Activated CD4-positive, alpha-beta T cell treated with anti-CD3 and anti-CD28 coated beads for 1 hour (primary cell): ENCODE results near the gene PHYHIPL.
"Not testable (repeated sequence)": the region's sequence is repeated elsewhere in the genome, so short reads cannot be mapped to it uniquely, and the experiment has no call there.

Experiments
- DNase-seq: peaks from one replicate; pipeline ENCODE4 v3.0.0-alpha.2; 2020

The PHYHIPL gene

DNA sequence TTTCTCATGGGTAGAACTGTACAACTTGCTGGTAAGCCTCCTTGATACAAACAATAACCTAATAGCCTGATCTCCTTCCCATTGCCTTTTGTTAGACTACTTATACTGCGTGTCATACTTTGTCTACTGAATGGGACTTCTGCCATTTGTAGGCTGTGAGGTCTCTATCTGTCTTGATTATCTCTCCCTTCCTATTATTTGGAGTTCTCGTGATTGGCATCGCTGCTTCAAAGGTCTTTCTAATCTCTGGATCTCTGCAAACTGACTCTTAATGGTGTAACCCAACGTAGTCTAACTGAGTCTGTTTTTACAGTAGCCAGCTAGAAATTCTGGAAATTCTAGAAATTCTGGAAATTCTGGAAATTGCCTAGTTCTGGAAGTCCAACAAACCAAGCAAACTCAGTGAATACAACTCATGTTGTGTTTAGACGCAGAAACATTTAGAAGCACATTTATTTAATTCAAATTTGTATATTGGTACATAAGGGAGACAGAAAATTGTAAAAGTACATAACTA is 29.8 kb downstream of the PHYHIPL start:
- no peak for DNase-seq

DNA sequence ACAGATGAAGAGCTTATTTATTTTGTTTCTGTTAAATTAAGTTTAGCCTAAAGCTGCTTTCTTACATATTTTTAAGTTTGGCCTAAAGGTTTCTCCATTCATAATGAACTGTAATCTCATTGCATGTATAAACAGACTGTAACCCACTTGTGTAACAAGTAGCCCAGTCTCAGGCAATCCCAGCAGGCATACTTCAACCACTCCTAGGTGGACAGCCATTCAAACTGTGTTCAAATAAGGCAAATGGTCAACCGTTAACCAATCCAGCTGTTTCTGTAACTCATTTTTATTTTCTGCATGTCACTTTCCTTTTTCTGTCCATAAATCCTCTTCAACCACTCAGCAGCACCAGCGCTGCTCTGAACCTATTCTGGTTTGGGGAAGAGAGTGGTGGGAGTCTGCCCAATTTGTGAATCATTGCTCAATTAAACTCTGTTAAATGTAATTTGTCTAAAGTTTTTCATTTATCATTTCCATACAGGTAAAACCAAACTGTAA is 35.9 kb downstream of the PHYHIPL start:
- no peak for DNase-seq

DNA sequence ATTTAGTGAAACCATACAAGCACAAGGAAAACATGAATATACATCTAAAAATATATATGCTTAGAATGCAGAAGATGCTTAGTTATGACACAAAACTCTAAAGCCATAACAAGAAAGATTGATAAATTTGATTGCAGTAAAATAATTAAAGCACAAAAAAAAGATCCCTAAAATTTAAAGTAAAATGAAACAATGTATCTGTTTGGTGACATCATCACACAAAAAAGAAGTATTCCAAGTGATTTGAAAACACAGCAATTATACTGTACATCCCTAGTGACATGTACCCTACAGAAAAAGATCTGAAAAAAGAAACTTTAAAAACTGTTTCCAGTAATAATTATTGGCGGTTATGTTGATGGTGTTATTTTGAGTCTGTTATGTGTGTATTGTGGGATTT is 37.7 kb downstream of the PHYHIPL start:
- no peak for DNase-seq

DNA sequence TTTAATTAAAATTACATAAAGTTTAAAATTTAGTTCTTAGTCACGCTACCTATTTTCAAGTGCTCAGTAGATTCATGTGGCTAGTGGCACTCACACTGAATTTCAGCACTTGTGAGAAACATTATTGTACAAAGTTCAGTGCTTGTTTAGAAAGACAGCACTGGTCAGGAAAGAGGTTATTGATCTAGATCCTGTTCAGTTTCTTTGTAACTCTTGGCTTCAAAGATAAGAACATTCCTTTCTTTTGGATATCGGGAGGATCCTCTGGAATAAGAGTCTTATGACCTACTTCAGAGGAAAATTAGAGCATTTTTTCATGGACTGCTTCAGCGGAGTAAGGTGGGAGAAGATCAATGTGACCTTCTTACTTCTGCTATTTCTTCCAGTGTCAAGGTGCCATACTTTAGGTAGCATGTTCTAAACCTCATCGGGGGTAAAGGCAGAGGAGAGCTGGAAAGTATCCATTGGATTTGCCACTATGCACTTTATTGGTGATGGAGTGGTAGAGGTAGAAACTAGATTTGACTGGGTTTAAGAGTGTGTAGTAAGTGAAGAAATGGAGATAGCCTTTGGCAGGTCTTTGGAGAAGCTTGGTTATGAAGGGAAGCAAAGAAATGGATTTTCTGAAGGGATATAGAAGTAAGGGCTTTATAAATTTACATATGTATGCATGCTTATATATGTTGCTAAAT is 39.9 kb downstream of the PHYHIPL start:
- DNase-seq: no peak

DNA sequence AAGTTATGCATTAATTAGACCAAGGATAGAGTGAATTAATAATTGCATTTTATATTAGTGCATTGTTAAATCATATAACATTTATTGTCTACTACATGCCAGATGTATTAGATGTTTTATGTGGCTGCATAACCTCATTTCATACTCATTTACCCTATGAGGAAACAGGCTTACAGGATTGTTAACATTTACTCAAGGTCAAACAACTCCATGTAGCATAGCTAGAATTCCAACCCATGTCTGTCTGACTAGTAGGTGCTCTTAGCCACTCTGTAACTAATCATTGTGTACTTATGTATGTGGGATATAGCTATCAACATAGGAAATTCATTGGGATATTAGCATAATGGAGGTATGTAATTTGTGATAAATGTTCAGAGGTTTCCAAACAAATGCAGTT is 46.3 kb downstream of the PHYHIPL start:
- no peak for DNase-seq

DNA sequence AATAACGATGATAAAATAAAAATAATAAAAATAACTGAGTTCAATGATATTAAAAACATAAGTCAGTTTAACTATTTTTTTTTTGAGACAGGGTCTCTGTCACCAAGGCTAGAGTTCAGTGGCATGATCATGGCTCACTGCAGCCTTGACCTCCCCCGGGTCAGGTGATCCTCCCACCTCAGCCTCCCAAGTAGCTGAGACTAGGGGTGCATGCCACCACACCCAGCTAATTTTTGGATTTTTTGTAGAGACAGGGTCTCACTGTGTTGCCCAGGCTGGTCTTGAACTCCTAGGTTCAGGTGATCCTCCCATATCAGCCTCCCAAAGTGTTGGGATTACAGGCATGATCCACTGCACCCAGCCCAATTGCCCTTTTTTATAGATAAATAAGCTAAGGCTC is 47.2 kb downstream of the PHYHIPL start:
- DNase-seq: not testable (repeated sequence)

DNA sequence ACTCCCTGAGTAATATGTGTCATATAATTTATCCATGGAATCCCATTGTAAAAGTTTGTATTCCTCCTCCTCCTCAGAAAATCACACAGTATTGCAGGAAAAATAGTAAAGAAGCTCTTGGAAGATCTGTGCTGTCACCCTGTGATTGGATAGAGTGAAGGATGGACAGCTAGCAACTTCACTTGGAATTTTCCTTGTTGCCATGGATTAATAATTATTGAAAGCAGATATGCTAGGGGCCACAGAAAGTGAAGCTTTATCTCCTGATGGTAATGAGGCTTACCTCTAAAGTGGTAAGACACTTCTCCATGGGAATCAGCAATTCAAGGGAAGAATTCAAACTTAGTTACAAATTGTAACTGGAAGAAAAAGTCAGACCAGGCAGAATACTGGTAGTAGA is 48.8 kb downstream of the PHYHIPL start:
- no peak for DNase-seq

DNA sequence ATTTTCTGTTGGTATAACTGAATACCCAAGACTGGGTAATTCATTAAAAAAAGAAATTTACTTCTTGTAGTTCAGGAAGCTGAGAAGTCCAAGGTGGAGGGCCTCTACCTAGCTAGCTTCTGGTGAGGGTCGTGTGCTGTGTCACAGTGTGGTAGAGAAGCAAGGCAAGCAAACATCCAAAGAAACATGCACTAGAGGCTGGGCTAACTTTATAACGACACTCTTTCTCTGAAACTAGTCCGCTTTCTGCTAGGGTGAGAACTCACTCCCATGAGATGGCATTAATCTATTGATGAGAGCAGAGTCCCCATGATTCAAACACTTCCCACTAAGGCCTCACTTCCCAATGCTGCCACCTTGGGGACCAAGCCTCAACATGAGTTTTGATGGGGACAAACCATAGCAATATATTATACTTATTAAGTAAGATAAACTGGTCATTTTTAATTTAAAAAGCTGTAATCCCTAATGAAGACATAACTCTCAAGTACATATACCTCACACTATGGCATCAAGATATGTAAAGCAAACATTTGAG is 50.8 kb downstream of the PHYHIPL start:
- no peak for DNase-seq

DNA sequence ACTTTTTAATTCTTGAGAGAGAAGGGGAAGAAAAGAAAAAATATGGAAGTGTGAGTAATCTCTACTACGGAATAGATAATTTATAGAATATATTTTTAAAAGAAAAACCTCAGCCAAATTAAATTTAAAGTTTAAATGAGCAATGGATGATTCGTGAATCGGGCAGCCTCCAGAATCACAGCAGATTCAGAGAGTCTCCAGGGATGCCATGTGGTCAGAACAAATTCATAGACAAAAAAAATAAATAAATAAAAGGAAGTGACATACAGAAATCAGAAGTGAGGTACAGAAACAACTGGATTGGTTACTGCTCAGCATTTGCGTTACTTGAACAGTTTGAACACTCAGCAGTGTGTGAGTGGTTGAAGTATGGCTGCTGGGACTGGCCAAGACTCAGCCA is 53.0 kb downstream of the PHYHIPL start:
- DNase-seq: no peak

DNA sequence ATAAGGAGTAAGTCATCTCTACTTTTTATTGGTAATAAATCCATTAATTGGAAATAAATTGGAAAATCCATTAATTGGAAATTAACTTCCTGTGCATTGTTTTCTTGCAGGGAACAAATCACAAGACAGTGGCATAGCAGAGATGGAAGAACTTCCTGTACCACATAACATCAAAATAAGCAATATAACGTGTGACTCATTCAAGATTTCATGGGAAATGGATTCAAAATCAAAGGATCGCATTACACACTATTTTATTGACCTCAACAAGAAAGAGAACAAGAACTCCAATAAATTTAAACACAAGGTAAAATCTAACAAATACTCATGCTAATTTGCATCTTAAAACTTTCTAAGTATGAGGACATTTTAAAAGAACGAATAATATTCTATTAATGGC is 57.8 kb downstream of the PHYHIPL start:
- no peak for DNase-seq

DNA sequence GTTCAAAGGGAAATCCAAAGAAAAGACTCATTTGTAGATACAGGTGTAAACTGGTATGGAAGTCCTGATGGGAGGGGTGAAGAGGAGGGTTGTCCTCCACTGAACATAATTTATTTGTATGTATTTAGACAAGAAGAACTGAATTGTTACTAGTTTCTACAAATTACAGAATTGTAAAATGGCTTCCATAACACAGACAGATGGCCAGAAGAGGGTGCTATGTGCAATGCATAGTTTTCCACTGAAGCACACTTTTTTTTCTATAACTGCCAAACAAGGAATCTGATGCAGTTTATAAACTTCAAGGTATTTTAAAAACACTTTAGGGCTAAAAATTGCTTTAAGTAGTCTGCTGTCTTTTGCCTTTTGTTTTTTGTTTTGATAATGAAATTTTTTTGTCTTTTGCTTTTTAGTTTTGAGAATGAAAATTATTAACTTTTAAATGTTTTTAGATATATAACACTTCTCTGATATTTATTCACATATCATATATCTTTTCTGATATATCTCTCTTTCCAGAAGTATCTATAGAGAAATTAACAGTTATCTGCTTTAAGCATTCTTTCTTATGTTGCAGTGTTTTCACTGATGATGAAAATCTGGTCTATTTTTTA is 58.5 kb downstream of the PHYHIPL start:
- DNase-seq: no peak

DNA sequence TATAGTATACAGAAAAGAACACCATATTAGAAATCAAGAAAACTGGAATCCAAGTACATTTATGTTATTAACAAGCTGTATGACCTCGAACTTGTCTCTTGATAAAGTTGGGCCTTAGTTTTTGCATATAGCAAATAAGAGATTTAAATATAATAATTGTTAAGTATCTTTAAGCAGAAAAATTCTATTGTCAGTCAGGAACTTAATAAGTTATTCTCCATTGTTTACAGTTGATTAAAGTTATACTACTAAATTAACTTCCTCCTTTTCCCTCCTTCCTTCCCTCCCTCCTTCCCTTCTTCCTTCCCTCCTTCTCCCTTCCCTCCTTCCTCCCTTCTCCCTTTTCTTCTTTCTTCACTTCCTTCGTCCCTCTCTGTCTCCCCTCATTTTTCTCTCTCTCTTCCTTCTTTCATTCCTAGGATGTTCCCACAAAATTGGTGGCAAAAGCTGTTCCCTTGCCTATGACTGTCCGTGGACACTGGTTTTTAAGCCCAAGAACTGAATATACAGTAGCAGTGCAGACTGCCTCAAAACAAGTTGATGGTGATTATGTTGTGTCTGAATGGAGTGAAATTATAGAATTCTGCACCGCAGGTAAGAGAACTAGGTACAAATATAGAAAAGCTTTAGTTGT is 59.7 kb downstream of the PHYHIPL start:
- DNase-seq: no peak

DNA sequence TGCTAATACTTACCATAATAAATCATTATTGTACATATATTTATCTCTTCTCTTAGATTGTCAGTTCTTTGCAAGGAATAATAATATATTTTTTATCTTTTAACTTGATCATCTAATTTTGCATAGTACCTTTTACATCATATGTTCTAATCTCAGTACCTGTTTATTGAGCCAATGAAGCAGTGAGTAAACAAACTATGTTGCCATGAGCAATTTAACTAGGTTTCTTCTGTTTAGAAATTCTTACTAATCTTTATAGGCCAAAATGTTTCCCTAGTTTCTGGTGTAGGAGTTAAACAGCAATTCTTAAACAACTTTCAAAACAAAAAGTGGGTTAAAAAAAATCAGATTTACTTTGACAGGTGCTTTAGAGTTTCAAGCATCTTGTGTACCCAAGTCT is 61.3 kb downstream of the PHYHIPL start:
- no peak for DNase-seq

DNA sequence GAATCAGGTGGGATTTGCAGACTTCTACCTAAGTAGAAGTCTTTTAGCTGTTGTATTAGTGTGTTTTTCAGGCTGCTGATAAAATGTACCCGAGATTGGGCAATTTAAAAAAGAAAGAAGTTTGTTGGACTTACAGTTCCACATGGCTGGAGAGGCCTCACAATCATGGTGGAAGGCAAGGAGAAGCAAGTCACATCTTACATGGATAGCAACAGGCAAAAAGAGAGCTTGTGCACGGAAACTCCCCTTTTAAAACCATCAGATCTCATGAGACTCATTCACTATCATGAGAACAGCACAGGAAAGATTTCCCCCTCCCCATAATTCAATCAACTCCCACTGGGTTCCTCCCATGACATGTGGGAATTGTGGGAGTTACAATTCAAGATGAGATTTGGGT is 62.7 kb downstream of the PHYHIPL start:
- DNase-seq: not testable (repeated sequence)

DNA sequence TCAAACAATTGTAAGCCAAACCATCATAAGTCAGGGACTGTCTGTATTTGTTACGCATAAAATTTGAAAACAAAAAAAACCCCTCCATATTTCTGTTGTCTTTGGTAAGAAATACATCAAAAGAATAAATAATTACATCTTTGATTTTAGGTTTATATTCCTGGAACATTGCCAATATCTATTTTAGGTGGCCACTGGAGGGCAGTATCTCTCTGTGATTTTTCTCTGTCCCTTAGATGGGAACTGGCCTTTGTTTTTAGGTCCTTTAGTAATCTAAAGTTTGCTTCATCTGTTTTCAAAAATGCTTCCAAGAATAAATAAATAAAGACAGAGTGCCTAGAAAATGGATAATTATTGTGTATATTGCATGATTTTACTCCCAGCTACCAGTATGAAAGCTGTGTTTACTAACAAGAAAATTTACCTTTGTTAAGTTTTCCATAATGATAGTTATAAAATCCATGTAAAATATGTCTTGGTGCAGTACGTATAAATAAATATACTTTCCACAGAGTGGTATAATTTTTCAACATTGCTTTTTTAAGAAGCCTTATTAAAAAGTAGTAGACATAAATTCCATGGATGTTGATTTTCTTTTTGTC is 64.2 kb downstream of the PHYHIPL start:
- DNase-seq: no peak

DNA sequence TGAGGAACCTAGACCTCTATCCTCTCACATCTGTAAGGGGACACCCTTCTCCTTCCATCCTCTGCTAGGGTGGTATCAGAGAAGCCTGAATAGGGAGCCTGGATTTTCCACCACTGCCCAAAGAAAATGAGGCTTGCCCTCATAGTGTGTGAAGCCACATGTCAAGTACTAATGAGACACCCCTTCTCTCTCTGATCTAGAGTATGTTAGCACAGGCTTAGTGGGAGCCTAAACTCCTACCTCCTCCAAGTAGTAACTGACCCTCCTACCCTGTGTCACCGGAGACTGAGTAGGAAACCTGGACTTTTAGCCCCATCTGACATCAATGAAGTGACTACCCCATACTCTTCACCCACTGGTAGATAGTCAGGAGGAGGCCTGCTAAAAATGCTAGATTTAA is 65.6 kb downstream of the PHYHIPL start:
- no peak for DNase-seq

DNA sequence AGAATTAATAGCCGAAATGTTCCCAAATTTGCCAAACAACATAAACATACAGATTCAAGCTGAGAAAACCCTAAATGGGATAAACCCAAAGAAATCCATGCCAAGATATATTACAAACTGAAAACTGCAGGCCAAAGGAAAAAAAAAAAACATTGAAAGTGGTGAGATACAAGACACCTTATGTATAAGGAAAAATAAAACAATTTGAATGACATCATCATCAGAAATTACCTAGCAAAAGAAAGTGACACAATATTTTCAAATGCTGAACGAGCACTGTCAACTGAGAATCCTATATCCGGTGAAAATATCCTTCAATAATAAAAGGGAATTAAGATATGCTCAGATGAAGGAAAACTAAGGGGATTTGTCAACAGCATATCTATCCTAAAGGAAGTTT is 66.5 kb downstream of the PHYHIPL start:
- no peak for DNase-seq

DNA sequence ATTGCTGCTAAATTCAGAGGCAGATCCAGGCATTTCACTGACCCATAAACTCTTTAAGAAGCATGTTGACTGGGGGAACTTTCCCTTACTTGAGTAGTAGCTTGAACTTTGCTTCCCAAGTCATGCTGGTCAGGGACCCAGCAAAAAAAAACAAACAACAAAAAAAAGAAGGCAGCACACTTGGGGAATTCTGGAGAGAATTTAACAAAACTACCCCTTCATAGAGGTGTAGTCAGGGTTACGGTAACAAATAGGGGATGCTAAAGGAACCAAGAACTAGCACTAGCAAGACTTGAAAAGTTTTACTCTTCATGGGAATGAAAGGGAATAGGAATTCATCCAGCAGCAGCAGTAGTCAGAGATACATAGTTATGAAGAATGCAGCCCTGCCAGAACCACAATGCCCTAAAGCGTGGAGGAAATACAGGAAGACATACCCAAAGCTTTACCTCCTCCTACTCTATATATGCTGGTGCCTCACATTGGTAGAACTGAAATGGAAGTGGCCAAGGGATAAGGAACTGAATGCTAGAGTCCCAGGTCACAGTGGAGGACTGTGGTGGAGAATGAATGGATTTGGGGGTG is 67.3 kb downstream of the PHYHIPL start:
- no peak for DNase-seq

DNA sequence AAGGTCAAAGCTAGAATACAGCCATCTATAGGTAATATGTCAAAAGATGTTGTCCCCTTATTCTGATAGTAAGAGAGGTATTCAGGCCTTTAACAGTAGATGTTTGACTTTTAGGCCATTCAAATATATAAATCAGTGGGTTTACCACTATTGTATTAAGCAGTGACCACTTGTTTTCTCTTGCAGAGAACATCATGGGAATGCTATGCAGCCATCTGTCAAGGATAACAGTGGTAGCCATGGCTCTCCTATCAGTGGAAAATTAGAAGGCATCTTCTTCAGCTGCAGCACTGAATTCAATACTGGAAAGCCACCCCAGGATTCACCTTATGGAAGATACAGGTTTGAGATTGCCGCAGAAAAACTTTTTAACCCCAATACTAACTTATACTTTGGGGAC is 68.4 kb downstream of the PHYHIPL start:
- DNase-seq: no peak

DNA sequence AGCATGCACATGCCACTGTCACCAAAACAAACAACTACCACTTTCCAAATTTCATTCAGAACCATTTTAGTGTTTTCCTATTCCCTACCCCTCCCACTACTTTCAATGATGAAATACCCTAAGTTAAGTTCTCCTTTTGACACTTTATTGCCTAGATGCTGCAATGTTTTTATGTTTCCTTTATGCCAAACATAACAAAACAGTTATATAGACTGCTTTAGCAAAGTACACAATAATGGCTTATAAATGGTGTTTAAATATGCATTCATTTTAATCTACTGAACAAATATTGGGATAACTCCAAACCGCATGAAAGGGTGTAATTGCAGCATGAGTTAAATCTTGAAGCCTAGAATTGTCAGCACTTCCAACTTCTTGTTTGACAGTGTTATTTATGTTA is 69.2 kb downstream of the PHYHIPL start:
- no peak for DNase-seq

DNA sequence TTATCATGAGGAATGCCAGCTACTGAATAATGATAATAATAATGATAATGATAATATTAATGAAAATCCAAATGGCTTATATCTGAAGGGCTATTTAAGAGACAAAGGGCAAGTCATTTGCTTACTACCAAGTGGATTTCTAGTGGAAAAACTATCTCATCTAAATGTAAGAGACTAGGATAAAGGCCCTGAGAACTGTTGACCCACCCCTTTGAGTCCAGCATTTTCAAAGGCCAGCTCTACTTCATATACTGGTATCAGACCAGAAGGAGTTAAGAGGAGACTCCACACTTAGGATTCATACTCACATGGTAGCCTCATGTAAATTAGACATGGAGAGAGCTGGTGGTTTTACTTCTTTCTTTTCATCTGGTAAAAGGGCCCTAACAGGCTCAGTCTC is 76.0 kb downstream of the PHYHIPL start:
- DNase-seq: no peak

DNA sequence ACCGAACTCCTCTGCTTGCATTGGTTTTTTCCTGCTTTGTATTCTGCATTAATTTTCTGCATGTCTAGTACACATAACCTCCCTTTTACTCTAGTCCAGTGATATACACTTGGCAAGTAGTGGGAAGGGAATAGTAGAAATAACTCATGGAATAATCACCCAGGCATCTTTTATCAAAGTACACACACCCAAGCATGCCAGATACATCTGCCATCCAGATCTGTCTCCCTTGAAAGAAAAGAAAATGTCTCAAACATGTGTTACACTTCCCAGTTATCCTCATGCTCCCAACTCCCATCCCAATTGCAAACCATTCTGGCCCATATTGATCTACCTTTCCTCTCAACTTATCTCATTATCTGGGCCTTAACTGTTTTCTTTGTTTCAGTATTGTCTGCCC is 79.0 kb downstream of the PHYHIPL start:
- no peak for DNase-seq

DNA sequence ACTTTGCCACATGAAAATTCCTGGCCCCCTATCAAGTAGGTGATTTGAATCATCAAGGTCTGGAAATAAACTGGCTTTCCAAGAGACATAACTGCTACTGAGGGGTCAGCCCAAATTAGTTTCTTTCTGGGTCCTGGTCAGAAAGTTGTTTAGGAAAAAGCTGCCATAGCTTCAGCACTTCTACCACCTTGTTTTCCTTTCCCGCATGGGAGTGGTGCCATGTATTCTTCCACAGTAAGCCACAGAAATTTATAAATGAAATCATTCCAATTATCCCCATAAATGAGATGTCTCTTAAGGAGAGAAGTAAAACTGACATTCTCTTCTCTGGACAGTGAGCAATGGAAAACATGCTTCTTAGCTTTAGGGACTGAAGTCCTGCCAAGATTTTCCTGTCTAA is 80.8 kb downstream of the PHYHIPL start:
- DNase-seq: no peak
